HEK293 (cell line): ENCODE measurements around the gene PRKD1.

Source experiments
- MYNN ChIP-seq: fragments of 450-650 bp; formaldehyde crosslinking; IDR thresholded peaks from 2 replicates; pipeline ENCODE4 v1.5.1; 2016; ENCODE audit warnings: missing biosample characterization, missing genetic modification characterization, borderline replicate concordance
- ZBTB17 ChIP-seq: fragments of 450-650 bp; formaldehyde crosslinking; IDR thresholded peaks from 2 replicates; pipeline ENCODE4 v1.5.1; 2016; ENCODE audit warnings: missing biosample characterization, missing genetic modification characterization
- ZBTB48 ChIP-seq: fragments of 450-650 bp; formaldehyde crosslinking; IDR thresholded peaks from 2 replicates; pipeline ENCODE4 v1.5.1; 2016; ENCODE audit warnings: missing biosample characterization, missing genetic modification characterization
- ZBTB8A ChIP-seq: fragments of 450-650 bp; formaldehyde crosslinking; IDR thresholded peaks from 2 replicates; pipeline ENCODE4 v1.5.1; 2016; ENCODE audit warnings: missing biosample characterization, missing genetic modification characterization
- ZNF146 ChIP-seq: fragments of 450-650 bp; formaldehyde crosslinking; IDR thresholded peaks from 2 replicates; pipeline ENCODE4 v1.5.1; 2016; ENCODE audit warnings: missing biosample characterization, missing genetic modification characterization
- ZNF223 ChIP-seq: fragments of 450-650 bp; formaldehyde crosslinking; IDR thresholded peaks from 2 replicates; pipeline ENCODE4 v1.5.1; 2016; ENCODE audit warnings: missing biosample characterization, missing genetic modification characterization
- ZNF596 ChIP-seq: fragments of 450-650 bp; IDR thresholded peaks from 2 replicates; pipeline ENCODE4 v1.5.0; 2018; ENCODE audit warnings: missing biosample characterization, mild to moderate bottlenecking, missing genetic modification characterization, moderate library complexity
- TF ChIP-seq, protein P1 (sequence below): fragments of 450-650 bp; formaldehyde crosslinking; IDR thresholded peaks from 2 replicates; pipeline ENCODE4 v1.5.1; 2016; ENCODE audit warnings: missing biosample characterization, missing genetic modification characterization
- TF ChIP-seq, protein P2 (sequence below): fragments of 450-650 bp; formaldehyde crosslinking; IDR thresholded peaks from 2 replicates; pipeline ENCODE4 v1.5.1; 2016; ENCODE audit warnings: missing biosample characterization, missing genetic modification characterization, borderline replicate concordance
- TF ChIP-seq, protein P3 (sequence below): fragments of 450-650 bp; formaldehyde crosslinking; optimal IDR thresholded peaks from 2 replicates; pipeline ENCODE3; 2016; ENCODE audit warnings: missing biosample characterization, mild to moderate bottlenecking, missing genetic modification characterization
- TF ChIP-seq, protein P4 (sequence below): fragments of 450-650 bp; formaldehyde crosslinking; IDR thresholded peaks from 2 replicates; pipeline ENCODE4 v1.5.0; 2017; ENCODE audit warnings: missing biosample characterization, missing genetic modification characterization, borderline replicate concordance
- TF ChIP-seq, protein P5 (sequence below): fragments of 450-650 bp; formaldehyde crosslinking; IDR thresholded peaks from 2 replicates; pipeline ENCODE4 v1.5.1; 2016; ENCODE audit warnings: missing biosample characterization, missing genetic modification characterization

DNA sequence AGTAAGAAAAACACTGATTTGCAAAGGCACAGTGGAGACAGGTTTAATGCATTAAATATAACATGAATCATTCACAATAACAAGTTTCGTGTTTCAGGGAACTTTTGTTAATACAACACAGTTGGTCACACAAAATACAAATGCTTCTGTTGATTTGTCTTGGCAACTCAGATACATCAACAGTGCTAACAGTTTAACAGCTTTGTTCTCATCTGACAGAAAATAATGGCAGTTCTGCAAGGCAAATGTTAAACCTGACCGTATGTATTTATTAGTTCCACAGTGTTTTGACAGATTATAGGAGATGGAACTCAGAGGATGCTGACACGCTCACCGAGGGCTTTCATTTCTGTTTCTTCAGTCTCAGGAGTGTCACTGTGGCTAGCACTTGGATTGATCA is 350.7 kb downstream of the PRKD1 start:
- TF ChIP-seq, protein P1, sequence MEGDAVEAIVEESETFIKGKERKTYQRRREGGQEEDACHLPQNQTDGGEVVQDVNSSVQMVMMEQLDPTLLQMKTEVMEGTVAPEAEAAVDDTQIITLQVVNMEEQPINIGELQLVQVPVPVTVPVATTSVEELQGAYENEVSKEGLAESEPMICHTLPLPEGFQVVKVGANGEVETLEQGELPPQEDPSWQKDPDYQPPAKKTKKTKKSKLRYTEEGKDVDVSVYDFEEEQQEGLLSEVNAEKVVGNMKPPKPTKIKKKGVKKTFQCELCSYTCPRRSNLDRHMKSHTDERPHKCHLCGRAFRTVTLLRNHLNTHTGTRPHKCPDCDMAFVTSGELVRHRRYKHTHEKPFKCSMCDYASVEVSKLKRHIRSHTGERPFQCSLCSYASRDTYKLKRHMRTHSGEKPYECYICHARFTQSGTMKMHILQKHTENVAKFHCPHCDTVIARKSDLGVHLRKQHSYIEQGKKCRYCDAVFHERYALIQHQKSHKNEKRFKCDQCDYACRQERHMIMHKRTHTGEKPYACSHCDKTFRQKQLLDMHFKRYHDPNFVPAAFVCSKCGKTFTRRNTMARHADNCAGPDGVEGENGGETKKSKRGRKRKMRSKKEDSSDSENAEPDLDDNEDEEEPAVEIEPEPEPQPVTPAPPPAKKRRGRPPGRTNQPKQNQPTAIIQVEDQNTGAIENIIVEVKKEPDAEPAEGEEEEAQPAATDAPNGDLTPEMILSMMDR (tag by site-specific recombination): no peak
- TF ChIP-seq ZBTB48 (tag by site-specific recombination) (no peak), ZNF596 (tag by site-specific recombination) (no peak), MYNN (tag by site-specific recombination) (no peak), ZNF223 (tag by site-specific recombination) (no peak), ZBTB8A (no peak), ZBTB17 (tag by site-specific recombination) (no peak), ZNF146 (tag by site-specific recombination) (no peak)
- TF ChIP-seq, protein P2, sequence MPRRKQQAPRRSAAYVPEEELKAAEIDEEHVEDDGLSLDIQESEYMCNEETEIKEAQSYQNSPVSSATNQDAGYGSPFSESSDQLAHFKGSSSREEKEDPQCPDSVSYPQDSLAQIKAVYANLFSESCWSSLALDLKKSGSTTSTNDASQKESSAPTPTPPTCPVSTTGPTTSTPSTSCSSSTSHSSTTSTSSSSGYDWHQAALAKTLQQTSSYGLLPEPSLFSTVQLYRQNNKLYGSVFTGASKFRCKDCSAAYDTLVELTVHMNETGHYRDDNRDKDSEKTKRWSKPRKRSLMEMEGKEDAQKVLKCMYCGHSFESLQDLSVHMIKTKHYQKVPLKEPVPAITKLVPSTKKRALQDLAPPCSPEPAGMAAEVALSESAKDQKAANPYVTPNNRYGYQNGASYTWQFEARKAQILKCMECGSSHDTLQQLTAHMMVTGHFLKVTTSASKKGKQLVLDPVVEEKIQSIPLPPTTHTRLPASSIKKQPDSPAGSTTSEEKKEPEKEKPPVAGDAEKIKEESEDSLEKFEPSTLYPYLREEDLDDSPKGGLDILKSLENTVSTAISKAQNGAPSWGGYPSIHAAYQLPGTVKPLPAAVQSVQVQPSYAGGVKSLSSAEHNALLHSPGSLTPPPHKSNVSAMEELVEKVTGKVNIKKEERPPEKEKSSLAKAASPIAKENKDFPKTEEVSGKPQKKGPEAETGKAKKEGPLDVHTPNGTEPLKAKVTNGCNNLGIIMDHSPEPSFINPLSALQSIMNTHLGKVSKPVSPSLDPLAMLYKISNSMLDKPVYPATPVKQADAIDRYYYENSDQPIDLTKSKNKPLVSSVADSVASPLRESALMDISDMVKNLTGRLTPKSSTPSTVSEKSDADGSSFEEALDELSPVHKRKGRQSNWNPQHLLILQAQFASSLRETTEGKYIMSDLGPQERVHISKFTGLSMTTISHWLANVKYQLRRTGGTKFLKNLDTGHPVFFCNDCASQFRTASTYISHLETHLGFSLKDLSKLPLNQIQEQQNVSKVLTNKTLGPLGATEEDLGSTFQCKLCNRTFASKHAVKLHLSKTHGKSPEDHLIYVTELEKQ (tag by site-specific recombination): no peak
- TF ChIP-seq, protein P3, sequence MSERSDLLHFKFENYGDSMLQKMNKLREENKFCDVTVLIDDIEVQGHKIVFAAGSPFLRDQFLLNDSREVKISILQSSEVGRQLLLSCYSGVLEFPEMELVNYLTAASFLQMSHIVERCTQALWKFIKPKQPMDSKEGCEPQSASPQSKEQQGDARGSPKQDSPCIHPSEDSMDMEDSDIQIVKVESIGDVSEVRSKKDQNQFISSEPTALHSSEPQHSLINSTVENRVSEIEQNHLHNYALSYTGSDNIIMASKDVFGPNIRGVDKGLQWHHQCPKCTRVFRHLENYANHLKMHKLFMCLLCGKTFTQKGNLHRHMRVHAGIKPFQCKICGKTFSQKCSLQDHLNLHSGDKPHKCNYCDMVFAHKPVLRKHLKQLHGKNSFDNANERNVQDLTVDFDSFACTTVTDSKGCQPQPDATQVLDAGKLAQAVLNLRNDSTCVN: no peak
- TF ChIP-seq, protein P4, sequence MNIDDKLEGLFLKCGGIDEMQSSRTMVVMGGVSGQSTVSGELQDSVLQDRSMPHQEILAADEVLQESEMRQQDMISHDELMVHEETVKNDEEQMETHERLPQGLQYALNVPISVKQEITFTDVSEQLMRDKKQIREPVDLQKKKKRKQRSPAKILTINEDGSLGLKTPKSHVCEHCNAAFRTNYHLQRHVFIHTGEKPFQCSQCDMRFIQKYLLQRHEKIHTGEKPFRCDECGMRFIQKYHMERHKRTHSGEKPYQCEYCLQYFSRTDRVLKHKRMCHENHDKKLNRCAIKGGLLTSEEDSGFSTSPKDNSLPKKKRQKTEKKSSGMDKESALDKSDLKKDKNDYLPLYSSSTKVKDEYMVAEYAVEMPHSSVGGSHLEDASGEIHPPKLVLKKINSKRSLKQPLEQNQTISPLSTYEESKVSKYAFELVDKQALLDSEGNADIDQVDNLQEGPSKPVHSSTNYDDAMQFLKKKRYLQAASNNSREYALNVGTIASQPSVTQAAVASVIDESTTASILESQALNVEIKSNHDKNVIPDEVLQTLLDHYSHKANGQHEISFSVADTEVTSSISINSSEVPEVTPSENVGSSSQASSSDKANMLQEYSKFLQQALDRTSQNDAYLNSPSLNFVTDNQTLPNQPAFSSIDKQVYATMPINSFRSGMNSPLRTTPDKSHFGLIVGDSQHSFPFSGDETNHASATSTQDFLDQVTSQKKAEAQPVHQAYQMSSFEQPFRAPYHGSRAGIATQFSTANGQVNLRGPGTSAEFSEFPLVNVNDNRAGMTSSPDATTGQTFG (tag by site-specific recombination): no peak
- TF ChIP-seq, protein P5, sequence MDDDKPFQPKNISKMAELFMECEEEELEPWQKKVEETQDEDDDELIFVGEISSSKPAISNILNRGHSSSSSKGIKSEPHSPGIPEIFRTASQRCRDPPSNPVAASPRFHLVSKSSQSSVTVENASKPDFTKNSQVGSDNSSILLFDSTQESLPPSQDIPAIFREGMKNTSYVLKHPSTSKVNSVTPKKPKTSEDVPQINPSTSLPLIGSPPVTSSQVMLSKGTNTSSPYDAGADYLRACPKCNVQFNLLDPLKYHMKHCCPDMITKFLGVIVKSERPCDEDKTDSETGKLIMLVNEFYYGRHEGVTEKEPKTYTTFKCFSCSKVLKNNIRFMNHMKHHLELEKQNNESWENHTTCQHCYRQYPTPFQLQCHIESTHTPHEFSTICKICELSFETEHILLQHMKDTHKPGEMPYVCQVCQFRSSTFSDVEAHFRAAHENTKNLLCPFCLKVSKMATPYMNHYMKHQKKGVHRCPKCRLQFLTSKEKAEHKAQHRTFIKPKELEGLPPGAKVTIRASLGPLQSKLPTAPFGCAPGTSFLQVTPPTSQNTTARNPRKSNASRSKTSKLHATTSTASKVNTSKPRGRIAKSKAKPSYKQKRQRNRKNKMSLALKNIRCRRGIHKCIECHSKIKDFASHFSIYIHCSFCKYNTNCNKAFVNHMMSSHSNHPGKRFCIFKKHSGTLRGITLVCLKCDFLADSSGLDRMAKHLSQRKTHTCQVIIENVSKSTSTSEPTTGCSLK (tag by site-specific recombination): no peak
